ENCODE measurements around the gene WBP1.
"Not testable (repeated sequence)": the region's sequence is repeated elsewhere in the genome, so short reads cannot be mapped to it uniquely, and the experiment has no call there.

Gene WBP1

GRCh38 chr2:74444498-74445318, 13.5 kb upstream of the WBP1 start:
- in situ Hi-C loops (cut with HindIII; ENCODE audit: low pct_ligation_motif_present, low pct_unique_long_range_greater_than_20kb, low sequenced_read_pairs), result no loop called here
- peak; percentile 39 for DNase-seq

- in situ Hi-C loops (cut with HindIII; ENCODE audit: low pct_ligation_motif_present, low pct_unique_long_range_greater_than_20kb, low sequenced_read_pairs), result no loop called here
- no peak for DNase-seq
These were observed 10.8 kb upstream of the WBP1 start for GRCh38 chr2:74447230-74447999.

- no peak for DNase-seq
- in situ Hi-C loops (cut with HindIII; ENCODE audit: low pct_ligation_motif_present, low pct_unique_long_range_greater_than_20kb, low sequenced_read_pairs), result no loop called here
These were observed 9.5 kb upstream of the WBP1 start for GRCh38 chr2:74448771-74449170.

- in situ Hi-C loops (cut with HindIII; ENCODE audit: low pct_ligation_motif_present, low pct_unique_long_range_greater_than_20kb, low sequenced_read_pairs), result no loop called here
- no peak for DNase-seq
These were observed 7.6 kb upstream of the WBP1 start for GRCh38 chr2:74450570-74451190.

GRCh38 chr2:74454654-74455511, 3.4 kb upstream of the WBP1 start, which contains the start of gene INO80B:
Gene INO80B, plus strand, starts transcription at chr2:74455087. Its CDS starts 30 bp downstream, at chr2:74455117.
- DNase-seq, result peak; percentile 99
- in situ Hi-C loops (cut with HindIII; ENCODE audit: low pct_ligation_motif_present, low pct_unique_long_range_greater_than_20kb, low sequenced_read_pairs), result no loop called here

- in situ Hi-C loops (cut with HindIII; ENCODE audit: low pct_ligation_motif_present, low pct_unique_long_range_greater_than_20kb, low sequenced_read_pairs), result no loop called here
- DNase-seq, result no peak
These were observed 1.1 kb upstream of the WBP1 start for GRCh38 chr2:74457129-74457548.

GRCh38 chr2:74457549-74458131, 598 bp upstream of the WBP1 start:
- in situ Hi-C loops (cut with HindIII; ENCODE audit: low pct_ligation_motif_present, low pct_unique_long_range_greater_than_20kb, low sequenced_read_pairs), result no loop called here

GRCh38 chr2:74458938-74459363, 713 bp downstream of the WBP1 start:
- DNase-seq, result no peak
- in situ Hi-C loops (cut with HindIII; ENCODE audit: low pct_ligation_motif_present, low pct_unique_long_range_greater_than_20kb, low sequenced_read_pairs), result no loop called here

More at GRCh38 chr2:74457549-74458131, 598 bp upstream of the WBP1 start:
- peak; percentile 71 for DNase-seq

- DNase-seq; in situ Hi-C loops (cut with HindIII; ENCODE audit: low pct_ligation_motif_present, low pct_unique_long_range_greater_than_20kb, low sequenced_read_pairs): not testable (repeated sequence)
These were observed 1.4 kb downstream of the WBP1 start for GRCh38 chr2:74459503-74460118.

- DNase-seq, result not testable (repeated sequence)
These were observed 1.9 kb downstream of the WBP1 start for GRCh38 chr2:74460187-74460586.

GRCh38 chr2:74461187-74462053, 3.2 kb downstream of the WBP1 start:
- in situ Hi-C loops (cut with HindIII; ENCODE audit: low pct_ligation_motif_present, low pct_unique_long_range_greater_than_20kb, low sequenced_read_pairs), result no loop called here
- no peak for DNase-seq

More at GRCh38 chr2:74460187-74460586, 1.9 kb downstream of the WBP1 start:
- in situ Hi-C loops (cut with HindIII; ENCODE audit: low pct_ligation_motif_present, low pct_unique_long_range_greater_than_20kb, low sequenced_read_pairs), result not testable (repeated sequence)

GRCh38 chr2:74462054-74462785, 4.0 kb downstream of the WBP1 start:
- in situ Hi-C loops (cut with HindIII; ENCODE audit: low pct_ligation_motif_present, low pct_unique_long_range_greater_than_20kb, low sequenced_read_pairs), result no loop called here
- no peak for DNase-seq

- in situ Hi-C loops (cut with HindIII; ENCODE audit: low pct_ligation_motif_present, low pct_unique_long_range_greater_than_20kb, low sequenced_read_pairs), result no loop called here
- DNase-seq, result no peak
These were observed 4.5 kb downstream of the WBP1 start for GRCh38 chr2:74462786-74463105.

GRCh38 chr2:74464406-74464805, 6.2 kb downstream of the WBP1 start:
- in situ Hi-C loops (cut with HindIII; ENCODE audit: low pct_ligation_motif_present, low pct_unique_long_range_greater_than_20kb, low sequenced_read_pairs), result no loop called here
- no peak for DNase-seq

GRCh38 chr2:74470742-74471141, 12.5 kb downstream of the WBP1 start:
- in situ Hi-C loops (cut with HindIII; ENCODE audit: low pct_ligation_motif_present, low pct_unique_long_range_greater_than_20kb, low sequenced_read_pairs); DNase-seq: not testable (repeated sequence)
